Bronchial epithelial cell (primary cell): Measurements from ENCODE around the gene UXT. TPM values are rescaled to one million over a fixed set of nuclear protein-coding genes. Genes with fewer than 3 reads are reported as not detected.
A peak's percentile ranks its signal among the peaks of the same experiment; 100 is the strongest.
"Not testable (repeated sequence)": the region's sequence is repeated elsewhere in the genome, so short reads cannot be mapped to it uniquely, and the experiment has no call there.

Experiments
- DNase-seq: peaks from one replicate; pipeline ENCODE4 v3.0.0-alpha.2; 2010; ENCODE audit warnings: low read depth
- FAIRE-seq: peaks from 2 replicates; lab custom pipeline; 2011; peaks lifted over from hg19 to GRCh38; lab: Jason Lieb, UNC
- H3K27me3 ChIP-seq: 2 replicates; pipeline ENCODE4 v1.5.1; 2011; ENCODE audit warnings: low read length; ENCODE audit not compliant: control insufficient read depth, insufficient read depth
- H3K36me3 ChIP-seq: 2 replicates; pipeline ENCODE4 v1.5.1; 2011; ENCODE audit warnings: low read length; ENCODE audit not compliant: control insufficient read depth, insufficient read depth
- H3K4me3 ChIP-seq: 2 replicates; pipeline ENCODE4 v1.5.1; 2011; ENCODE audit warnings: mild to moderate bottlenecking, low read depth, low read length, control low read depth
- total RNA-seq: library from RNA; depleted of rRNA; stranded (reverse); fragments of >200 nt; gene quantifications from 2 replicates; pipeline ENCODE4 v1.2.1, GENCODE V29; 2014
- TF ChIP-seq, protein P1 (sequence below): IDR thresholded peaks from 2 replicates; pipeline ENCODE4 v1.5.1; 2011; ENCODE audit warnings: mild to moderate bottlenecking, moderate library complexity, low read length, control low read depth, inconsistent platforms; ENCODE audit not compliant: insufficient read depth, severe bottlenecking

The UXT gene
- total RNA-seq, 1 donor from 2014 or later, result 144 TPM

DNA sequence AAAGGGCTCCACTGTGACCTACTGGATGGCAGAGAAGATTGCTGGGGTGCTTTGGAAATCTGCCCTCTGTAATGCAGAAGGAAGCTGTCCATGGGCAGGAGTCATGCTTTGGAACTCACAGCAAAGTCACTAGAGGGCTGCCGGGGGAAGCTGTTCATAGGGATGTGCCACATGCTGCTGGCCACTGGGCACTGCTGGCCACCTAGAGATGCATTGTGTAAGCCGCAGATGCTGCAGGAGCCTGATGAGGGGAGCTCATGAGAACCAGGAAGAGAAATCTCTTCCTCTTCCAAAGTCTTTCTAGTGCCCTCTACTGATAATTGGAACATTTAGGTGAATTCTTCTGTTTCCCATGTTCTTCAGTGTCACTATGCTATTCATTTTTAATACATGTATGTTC is 31.2 kb upstream of the UXT start:
- Histone ChIP-seq H3K27me3 (no peaks in the 10 kb centered on the region), H3K36me3 (no peaks in the 10 kb centered on the region), H3K4me3 (no peak overlapping the region)
- no peak for FAIRE-seq
- TF ChIP-seq, protein P1, sequence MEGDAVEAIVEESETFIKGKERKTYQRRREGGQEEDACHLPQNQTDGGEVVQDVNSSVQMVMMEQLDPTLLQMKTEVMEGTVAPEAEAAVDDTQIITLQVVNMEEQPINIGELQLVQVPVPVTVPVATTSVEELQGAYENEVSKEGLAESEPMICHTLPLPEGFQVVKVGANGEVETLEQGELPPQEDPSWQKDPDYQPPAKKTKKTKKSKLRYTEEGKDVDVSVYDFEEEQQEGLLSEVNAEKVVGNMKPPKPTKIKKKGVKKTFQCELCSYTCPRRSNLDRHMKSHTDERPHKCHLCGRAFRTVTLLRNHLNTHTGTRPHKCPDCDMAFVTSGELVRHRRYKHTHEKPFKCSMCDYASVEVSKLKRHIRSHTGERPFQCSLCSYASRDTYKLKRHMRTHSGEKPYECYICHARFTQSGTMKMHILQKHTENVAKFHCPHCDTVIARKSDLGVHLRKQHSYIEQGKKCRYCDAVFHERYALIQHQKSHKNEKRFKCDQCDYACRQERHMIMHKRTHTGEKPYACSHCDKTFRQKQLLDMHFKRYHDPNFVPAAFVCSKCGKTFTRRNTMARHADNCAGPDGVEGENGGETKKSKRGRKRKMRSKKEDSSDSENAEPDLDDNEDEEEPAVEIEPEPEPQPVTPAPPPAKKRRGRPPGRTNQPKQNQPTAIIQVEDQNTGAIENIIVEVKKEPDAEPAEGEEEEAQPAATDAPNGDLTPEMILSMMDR, result no peak
- no peak for DNase-seq

DNA sequence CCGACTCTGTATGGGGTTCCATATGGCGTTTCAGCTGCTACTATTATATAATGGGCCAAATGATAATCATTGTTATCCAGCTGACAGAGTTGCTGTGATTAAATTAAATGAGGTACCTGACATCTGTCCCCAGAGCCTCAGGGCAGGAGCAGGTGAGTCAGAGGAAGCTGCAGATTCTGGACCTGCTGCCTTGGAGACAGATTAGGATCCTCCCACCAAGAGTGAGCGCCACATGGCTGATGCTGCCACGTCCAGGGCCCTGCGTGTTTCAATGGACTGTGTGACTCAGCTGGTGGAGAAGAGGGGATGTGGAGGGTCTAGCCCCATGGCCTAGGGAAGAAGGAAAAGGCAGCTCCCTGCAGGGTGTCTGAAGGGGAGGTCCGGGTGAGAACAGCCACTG is 28.3 kb upstream of the UXT start:
- TF ChIP-seq, protein P1, result no peak
- no peaks in the 10 kb centered on the region for H3K27me3 ChIP-seq
- H3K36me3 ChIP-seq, result no peaks in the 10 kb centered on the region
- peak; percentile 32 for DNase-seq
- no peak overlapping the region for H3K4me3 ChIP-seq
- FAIRE-seq, result no peak

DNA sequence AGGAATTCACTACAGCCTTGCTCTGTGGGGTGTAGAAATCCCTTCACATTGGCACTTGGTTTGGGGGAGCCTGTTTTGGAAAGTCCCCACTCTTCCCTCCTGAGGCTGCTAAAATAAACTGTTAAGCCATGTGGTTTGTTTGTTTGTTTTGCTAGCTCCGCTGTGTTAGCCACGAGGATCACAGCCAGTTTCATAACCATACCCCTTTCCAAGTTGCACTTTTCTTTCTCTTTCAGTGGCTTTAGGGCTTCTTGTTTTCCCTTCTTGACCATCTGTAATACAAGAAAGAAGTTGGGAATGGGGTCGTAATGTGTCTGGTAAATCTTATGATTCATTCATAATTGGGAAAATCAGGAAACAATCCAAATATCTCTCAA is 24.8 kb upstream of the UXT start:
- FAIRE-seq, result no peak
- no peak for DNase-seq
- H3K27me3 ChIP-seq, result no peaks in the 10 kb centered on the region
- H3K4me3 ChIP-seq, result no peak overlapping the region
- H3K36me3 ChIP-seq, result no peaks in the 10 kb centered on the region
- TF ChIP-seq, protein P1, result no peak

DNA sequence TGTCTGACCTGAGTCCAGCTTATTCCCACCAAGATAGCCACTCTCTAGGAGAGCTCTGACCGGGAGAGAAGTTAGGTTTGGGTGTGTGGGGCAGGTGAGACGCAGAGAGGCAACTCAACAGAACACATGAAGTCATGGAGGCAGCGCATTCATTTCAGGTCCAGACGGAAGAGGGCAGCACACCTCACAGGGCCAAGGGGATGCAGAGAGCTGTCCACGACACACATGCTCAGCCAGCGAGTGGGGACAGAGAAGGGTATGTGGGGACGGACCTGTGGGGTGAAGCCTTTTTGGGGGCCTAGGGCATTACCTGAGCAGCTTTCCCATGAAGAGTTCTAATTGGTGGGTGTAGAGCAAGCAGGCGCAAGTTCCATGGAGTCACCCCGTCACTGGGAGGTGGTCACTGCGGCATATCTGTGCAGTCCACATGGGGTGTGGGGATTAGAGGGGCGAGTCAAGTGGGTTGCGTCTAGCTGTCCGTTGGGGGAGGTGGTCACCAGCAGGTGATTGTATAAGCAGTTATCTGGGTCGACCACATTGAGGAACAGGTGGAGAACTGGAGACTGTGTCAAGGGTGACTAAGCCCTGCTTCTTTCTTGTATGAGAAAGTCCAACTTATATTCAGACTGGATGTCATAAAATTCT is 24.3 kb upstream of the UXT start:
- DNase-seq, result no peak
- no peaks in the 10 kb centered on the region for H3K36me3 ChIP-seq
- no peaks in the 10 kb centered on the region for H3K27me3 ChIP-seq
- FAIRE-seq, result no peak
- TF ChIP-seq, protein P1, result no peak
- no peak overlapping the region for H3K4me3 ChIP-seq

DNA sequence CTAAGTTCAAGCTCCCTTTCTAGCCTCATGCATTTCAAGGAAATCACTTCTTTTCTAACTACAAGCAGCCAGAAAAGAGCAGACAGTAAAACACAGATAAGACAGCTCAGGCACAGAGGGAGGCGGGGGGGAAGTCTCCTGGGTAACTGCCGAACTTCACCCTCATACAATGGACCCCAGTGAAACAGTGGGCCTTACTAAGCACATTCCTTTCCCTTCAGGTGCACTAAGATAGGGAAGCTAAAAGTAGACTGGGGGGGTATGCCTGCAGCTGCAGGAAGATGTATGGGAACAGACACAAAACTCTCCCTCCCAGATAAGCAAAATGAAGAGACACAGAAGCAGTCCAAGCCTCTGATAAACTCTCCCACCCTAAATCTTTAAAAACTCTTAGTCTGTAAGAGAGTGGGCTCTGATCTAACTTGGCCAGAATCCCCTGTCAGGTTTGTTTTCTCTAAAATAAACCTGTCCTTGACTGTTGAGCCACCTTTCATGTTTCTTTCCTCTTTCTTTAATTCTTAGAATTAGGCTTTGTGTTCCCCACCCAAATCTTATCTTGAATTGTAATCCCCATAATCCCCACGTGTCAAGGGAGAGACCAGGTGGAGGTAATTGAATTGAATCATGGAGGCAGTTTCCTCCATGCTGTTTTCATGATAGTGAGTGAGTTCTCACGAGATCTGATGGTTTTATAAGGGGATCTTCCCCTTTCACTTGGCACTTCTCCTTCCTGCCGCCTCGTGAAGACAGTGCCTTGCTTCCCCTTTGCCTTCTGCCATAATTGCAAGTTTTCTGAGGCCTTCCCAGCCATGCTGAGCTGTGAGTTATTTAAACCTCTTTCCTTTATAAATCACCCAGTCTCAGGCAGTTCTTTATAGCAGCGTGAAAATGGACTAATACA is 17.2 kb upstream of the UXT start:
- not testable (repeated sequence) for H3K4me3 ChIP-seq, H3K27me3 ChIP-seq, H3K36me3 ChIP-seq, FAIRE-seq, DNase-seq

DNA sequence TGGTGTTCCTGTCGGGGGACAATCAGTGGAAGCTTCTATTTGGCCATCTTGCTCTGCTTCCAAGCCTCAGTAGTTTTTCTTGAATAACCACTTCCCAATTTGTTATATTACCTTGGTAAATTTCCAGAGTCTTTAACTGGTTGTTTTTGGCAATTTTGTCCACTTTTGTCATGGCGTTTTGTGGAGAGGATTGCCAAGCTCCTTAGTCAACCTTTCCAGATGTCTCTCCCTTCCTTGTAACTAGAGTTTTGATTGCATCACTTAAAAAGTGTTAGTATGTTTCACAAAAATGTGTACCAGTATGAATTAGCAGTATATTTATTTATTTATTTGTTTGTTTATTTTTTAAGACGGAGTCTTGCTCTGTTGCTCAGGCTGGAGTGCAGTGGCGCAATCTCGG is 15.8 kb upstream of the UXT start:
- DNase-seq, result no peak
- no peaks in the 10 kb centered on the region for H3K36me3 ChIP-seq
- TF ChIP-seq, protein P1, result no peak
- no peaks in the 10 kb centered on the region for H3K27me3 ChIP-seq
- FAIRE-seq, result no peak
- H3K4me3 ChIP-seq, result no peak overlapping the region

DNA sequence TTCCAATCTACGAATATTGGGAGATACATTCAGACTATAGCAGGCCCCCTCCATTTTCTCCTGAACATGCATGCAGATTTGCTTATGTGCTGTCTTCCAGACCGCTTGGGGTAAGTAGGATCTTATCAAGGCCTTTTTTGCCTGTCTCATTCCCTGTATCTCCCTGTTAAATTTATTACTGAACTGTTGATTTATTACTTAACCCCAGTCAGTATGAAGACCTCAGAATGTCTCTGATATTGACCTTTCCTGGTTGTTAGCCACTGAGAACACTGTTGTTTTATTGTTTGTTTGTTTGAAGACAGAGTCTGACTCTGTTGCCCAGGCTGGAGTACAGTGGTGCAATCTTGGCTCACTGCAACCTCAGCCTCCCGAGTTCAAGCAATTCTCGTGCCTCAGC is 6.8 kb upstream of the UXT start:
- H3K27me3 ChIP-seq, H3K36me3 ChIP-seq, H3K4me3 ChIP-seq, FAIRE-seq, DNase-seq: not testable (repeated sequence)
